HG02623 (cell line): ENCODE measurements around the gene BRMS1.
"Not testable (repeated sequence)": the region's sequence is repeated elsewhere in the genome, so short reads cannot be mapped to it uniquely, and the experiment has no call there.

ENCODE experiments used
- ATAC-seq: cut with Tn5 transposase; IDR thresholded peaks from one replicate; pipeline ENCODE4 v1.9.1; 2021; ENCODE audit warnings: moderate library complexity; ENCODE audit not compliant: unreplicated experiment

The BRMS1 gene

DNA sequence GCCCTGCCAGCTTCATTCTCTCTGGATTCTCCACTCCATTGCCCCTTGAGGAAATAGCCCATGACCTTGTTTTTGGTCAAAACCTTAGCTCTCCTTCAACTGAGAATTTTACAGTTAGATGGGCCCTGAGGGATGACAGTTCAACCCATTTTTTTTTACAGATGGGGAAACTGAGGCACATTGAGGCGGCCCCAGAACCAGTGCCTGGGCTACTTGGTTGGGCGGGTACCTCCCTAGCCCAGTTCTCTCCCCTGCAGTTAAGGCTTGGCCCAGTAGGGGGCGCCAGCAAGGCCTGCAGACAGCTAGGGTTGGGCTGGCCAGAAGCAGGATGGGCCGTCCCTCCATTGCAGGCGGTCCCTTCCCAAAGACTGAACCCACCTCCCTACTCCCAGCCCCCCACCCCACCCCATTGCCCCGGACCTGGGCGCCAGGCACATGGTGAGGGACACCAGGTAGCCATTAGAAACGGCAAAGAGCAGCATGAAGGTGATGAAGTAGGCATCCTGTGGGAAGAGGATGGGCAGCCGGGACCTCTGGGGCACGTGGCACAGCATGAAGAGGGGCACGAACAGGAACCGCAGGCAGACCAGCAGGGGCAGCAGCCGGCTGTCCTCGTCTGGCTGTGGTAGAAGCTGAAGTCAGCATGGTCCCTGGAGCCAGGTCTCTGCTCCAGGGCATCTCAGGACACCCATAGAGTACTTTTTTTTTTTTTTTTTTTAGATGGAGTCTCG is 19.1 kb upstream of the BRMS1 start:
- ATAC-seq = no peak

DNA sequence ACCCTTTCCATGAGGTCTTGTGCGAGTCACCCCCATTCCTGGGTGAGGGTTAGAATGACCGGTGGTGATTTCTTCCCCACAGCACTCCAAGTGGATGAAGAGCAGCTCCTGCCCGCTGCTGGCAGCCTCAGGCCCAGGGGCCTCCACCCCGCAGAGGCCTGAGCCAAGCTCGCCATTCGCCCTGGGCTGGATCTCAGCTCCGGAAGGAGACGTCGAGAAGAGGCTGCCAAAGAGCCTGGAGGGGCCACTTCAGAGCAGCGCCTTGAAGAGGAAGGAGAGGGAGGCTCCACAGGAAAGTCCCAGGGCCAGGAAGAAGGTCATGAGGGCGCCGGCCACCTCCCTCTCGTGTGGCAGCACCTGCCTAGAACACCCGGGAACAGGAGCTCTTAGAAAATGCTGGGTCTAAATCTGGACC is 18.3 kb upstream of the BRMS1 start:
- ATAC-seq = no peak

- ATAC-seq = no peak
Observed at GRCh38 chr11:66362481-66363147, 17.7 kb upstream of the BRMS1 start.

GRCh38 chr11:66361502-66361941 is 16.6 kb upstream of the BRMS1 start:
- ATAC-seq = no peak

DNA sequence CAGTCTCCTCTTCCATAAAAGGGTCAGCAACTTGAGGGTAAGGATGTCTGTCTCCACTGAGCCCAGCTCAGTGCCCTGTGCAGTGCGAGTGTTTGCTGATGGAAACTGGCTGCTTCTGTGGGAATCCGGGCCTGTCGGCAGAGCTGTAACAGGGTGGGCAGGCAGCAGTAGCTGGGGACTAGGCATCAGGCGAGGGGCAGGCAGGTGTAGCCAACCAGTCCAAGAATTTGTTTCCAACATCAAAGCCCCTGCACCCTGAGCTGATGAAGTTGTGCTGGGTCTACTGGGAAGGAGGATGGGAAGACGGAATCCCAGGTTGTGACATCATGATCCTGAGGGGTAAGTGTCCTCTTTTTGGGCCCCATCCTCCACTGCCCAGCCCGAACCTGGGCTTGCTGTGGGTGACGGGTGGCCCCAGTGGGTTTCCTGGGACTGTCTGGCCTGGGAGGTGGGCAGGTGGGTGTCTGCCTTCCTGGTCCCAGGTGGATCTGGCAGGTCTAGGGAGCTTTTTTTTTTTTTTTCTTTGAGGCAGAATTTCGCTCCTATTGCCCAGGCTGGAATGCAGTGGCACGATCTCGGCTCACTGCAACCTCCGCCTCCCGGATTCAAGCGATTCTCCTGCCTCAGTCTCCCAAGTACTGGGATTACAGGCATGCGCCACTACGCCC is 15.6 kb upstream of the BRMS1 start:
- ATAC-seq = no peak

GRCh38 chr11:66359662-66360087 is 14.8 kb upstream of the BRMS1 start:
- no peak for ATAC-seq

GRCh38 chr11:66350560-66351235 is 5.8 kb upstream of the BRMS1 start:
- not testable (repeated sequence) for ATAC-seq

DNA sequence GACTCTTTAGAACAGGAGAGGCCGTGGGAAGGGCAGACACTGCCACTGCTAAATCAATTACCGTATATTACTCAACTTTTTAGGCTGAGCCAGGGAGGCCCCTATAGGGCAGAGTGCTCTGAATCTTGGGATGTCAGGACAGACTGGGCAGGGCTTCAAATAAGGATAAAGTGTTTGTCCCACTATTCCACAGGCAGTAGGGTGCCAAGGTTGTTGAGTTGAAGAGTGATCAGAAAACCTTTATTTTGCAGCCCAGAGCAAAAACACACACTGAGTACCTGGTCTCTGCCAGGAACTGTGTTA is 4.1 kb upstream of the BRMS1 start:
- no peak for ATAC-seq

DNA sequence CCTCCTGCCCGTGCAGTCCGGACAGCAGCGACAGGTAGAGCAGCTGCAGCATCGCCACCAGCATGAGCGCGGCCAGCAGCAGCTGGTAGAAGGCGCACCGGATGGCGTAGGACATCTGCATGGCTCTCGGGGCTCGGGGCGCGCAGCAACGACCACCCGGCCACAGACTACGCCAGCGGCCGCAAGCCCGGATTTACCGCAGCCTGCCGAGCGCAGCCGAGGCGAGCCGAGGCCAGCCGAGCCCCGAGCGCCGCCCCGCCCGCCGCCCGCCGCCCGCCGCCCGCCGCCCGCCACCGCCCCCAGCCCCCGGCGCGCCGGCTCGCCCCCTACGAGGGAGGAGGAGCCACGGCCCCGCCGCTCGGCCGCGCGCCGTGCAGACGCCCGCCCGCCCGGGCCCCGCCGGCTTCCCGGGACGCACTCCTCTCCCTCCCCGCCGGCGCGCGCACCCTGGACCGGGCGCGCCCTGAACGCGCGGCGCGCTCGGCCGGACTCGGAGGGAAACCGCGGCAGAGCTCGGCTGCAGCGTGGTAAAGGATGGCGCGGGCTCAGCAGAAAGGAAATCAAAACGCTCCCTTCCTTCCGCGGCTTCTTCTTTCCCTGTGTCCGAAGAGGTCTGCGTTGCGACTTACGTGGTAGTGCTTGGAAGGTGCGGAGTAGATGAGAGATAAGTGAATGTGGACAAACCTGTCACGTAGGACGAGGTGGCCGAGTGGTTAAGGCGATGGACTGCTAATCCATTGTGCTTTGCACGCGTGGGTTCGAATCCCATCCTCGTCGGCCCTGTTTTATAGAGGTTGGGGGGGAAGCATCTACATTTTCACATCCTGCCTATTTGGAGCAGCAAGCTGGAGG is 2.7 kb upstream of the BRMS1 start, which contains the start of gene B4GAT1:
Gene B4GAT1, minus strand, starts transcription at position 205 of the 852 bp plus-strand sequence. Its CDS starts 84 bp downstream, at position 121.
- ATAC-seq = peak; percentile 44

DNA sequence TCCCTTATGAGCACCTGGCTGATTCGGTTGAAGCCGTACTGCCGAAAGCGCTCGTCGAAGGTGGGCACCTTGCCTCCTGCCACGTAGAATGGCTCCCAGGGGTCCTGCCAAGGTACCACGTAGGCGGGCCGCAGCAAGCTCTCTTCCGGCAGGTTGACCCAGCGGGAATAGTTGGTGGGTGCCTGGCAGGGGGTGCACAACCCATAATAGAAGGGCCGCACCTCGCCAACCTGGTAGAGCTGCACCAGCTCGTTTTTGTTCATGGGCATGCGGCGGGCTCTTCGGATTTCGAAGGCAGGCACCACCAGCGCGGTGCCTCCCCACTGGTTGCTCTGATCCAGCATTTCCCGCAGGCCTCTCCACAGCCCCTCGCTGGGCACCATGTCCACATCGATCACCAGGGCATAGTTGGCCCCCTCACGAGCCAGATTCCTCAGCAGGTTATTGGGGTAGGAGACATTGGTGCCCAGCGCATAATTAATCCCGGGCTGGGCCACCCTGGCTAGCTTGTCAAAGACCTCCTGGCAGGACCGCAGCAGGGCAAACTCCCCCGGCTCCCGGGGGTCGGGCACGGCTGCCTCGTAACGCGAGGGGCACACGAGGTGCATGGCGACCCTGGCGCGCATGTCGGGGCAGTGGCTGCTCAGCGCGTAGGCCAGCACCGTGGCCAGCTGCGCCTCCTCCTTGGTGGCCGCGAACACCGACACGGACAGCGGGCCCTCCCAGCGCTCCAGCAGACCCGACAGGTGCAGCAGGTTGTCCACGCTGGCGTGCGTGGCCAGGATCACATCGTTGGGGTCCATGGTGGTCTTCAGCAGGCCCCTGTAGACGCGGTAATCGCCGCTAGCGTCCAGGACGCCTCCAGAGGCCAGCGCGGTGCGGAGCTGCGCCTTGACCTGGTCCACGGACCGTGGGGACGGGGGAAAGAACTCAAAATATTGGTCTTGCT is 1.8 kb upstream of the BRMS1 start:
- no peak for ATAC-seq

- ATAC-seq = no peak
Observed at GRCh38 chr11:66345316-66345649, 379 bp upstream of the BRMS1 start.

DNA sequence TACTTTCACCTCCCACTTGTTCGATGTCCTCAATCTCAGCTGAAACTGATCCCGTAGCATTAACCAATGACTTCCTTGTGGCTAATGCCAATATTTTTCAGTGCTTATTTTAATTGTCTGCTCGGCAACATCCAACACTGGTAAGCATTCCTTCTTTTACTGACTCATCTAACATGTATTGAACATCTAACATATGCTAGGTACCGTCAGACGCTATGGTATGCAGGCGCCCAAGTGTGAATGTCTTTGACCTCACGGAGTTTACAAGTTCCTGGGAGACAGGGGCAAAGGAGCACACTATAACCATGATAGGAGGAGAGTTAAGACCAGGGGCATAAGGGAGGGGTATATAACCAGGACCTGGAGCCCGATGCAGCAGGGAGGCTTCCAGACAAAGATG is 1.7 kb downstream of the BRMS1 start:
- no peak for ATAC-seq

- ATAC-seq = no peak
Observed at GRCh38 chr11:66341502-66342126, 3.3 kb downstream of the BRMS1 start.

- no peak for ATAC-seq
Observed at GRCh38 chr11:66340596-66341501, 4.1 kb downstream of the BRMS1 start.

DNA sequence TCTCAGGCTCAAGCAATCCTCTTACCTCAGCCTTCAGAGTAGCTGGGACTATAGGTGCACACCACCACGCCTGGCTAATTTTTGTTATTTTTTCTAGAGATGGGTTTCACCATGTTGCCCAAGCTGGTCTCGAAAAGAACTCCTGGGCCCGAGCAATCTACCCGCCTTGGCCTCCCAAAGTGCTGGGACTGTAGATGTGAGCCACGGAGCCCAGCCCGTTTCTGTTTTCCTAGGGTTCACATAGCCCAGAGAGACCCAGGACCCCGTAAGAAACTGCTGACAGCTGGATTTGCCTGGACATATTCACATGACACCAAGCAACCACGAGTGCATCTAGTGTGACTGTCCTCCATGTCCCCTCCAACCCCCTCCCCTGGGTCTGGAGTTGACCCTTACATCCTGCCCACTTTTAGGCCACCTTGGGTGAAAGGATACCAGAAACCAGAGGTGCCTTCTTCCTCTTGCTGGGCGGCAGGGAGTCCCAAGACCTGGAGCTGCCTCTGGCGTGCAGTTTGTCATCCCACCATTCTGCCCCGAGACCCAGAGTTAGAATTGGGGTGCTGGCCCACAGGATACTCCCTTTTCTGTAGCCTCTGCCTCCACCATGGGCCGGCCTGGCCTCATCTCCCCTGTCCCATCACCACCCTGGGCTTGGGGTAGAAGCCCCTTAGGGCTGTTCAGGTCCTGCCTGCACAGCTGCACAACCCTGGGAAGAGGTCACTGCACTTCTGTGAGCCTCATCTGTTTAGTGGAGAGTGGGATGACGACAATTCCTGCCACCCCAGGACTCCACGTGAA is 5.0 kb downstream of the BRMS1 start:
- ATAC-seq = no peak

GRCh38 chr11:66339162-66339675 is 5.7 kb downstream of the BRMS1 start:
- no peak for ATAC-seq
